GM12891 (cell line): Measurements from ENCODE around the gene CNR2.
"Not testable (repeated sequence)": the region's sequence is repeated elsewhere in the genome, so short reads cannot be mapped to it uniquely, and the experiment has no call there.

Experiments used
- DNase-seq: peaks from one replicate; pipeline ENCODE4 v3.0.0; 2011; ENCODE audit warnings: low spot score; ENCODE audit not compliant: insufficient read length
- FAIRE-seq: peaks from 2 replicates; lab custom pipeline; 2011; peaks lifted over from hg19 to GRCh38; lab: Jason Lieb, UNC
- PAX5 ChIP-seq: IDR thresholded peaks from 2 replicates; pipeline ENCODE4 v1.6.1; 2011; ENCODE audit warnings: low read length, moderate library complexity, mild to moderate bottlenecking; ENCODE audit not compliant: insufficient read depth, severe bottlenecking
- POLR2A ChIP-seq: IDR thresholded peaks from 2 replicates; pipeline ENCODE4 v1.6.1; 2011; ENCODE audit warnings: low read depth, low read length, control low read depth
- POLR2AphosphoS5 ChIP-seq: IDR thresholded peaks from 2 replicates; pipeline ENCODE4 v1.6.1; 2011; ENCODE audit warnings: low read depth, low read length, control low read depth
- POU2F2 ChIP-seq: IDR thresholded peaks from 2 replicates; pipeline ENCODE4 v1.6.1; 2011; ENCODE audit warnings: low read depth, mild to moderate bottlenecking, control low read depth, low read length, moderate library complexity
- SPI1 ChIP-seq: IDR thresholded peaks from 2 replicates; pipeline ENCODE4 v1.6.1; 2011; ENCODE audit warnings: low read depth, low read length, control low read depth
- TAF1 ChIP-seq: IDR thresholded peaks from 2 replicates; pipeline ENCODE4 v1.6.1; 2011; ENCODE audit warnings: low read depth, low read length, control low read depth

CNR2 gene

GRCh38 chr1:23867542-23867894 lies 45.6 kb downstream of the CNR2 start:
- DNase-seq (no peak), FAIRE-seq (no peak)
- no peak for TF ChIP-seq SPI1
- TF ChIP-seq POLR2A: no peak
- TF ChIP-seq TAF1: no peak
- no peak for TF ChIP-seq POU2F2
- no peak for TF ChIP-seq POLR2AphosphoS5
- TF ChIP-seq PAX5: no peak

- FAIRE-seq: peak; percentile 35
- no peak for DNase-seq
- TF ChIP-seq POLR2A: no peak
- TF ChIP-seq TAF1: no peak
- TF ChIP-seq POLR2AphosphoS5: no peak
- TF ChIP-seq PAX5: no peak
- TF ChIP-seq SPI1: peak; percentile 61
Measured at GRCh38 chr1:23865543-23865930, 47.6 kb downstream of the CNR2 start.

GRCh38 chr1:23864801-23865542 lies 48.2 kb downstream of the CNR2 start:
- TF ChIP-seq PAX5 (no peak), SPI1 (no peak), TAF1 (0 out of 2 replicates have a peak, but pooled peaks have one; percentile 29), POLR2AphosphoS5 (no peak)
- DNase-seq (no peak), FAIRE-seq (no peak)

GRCh38 chr1:23862640-23863039 lies 50.5 kb downstream of the CNR2 start:
- FAIRE-seq: peak; percentile 20
- DNase-seq: no peak
- TF ChIP-seq POLR2A: no peak
- TF ChIP-seq TAF1: no peak
- TF ChIP-seq POLR2AphosphoS5: no peak
- no peak for TF ChIP-seq POU2F2
- no peak for TF ChIP-seq SPI1
- no peak for TF ChIP-seq PAX5

GRCh38 chr1:23854568-23854967 lies 58.6 kb downstream of the CNR2 start:
- no peak for FAIRE-seq
- no peak for DNase-seq
- TF ChIP-seq TAF1 (no peak), POLR2AphosphoS5 (no peak), PAX5 (no peak), SPI1 (no peak), POLR2A (no peak), POU2F2 (no peak)

GRCh38 chr1:23853124-23853523 lies 60.0 kb downstream of the CNR2 start:
- FAIRE-seq, DNase-seq: not testable (repeated sequence)

GRCh38 chr1:23851406-23851805 lies 61.8 kb downstream of the CNR2 start:
- not testable (repeated sequence) for DNase-seq, FAIRE-seq

- DNase-seq: no peak
Measured at GRCh38 chr1:23848673-23849616, 64.2 kb downstream of the CNR2 start.

GRCh38 chr1:23847482-23848095 lies 65.6 kb downstream of the CNR2 start:
- DNase-seq, FAIRE-seq: not testable (repeated sequence)

More at GRCh38 chr1:23848673-23849616, 64.2 kb downstream of the CNR2 start:
- FAIRE-seq: no peak
- TF ChIP-seq POLR2AphosphoS5 (no peak), TAF1 (no peak), PAX5 (no peak), SPI1 (no peak), POLR2A (no peak), POU2F2 (no peak)

GRCh38 chr1:23845163-23845562 lies 68.0 kb downstream of the CNR2 start:
- no peak for TF ChIP-seq TAF1
- TF ChIP-seq SPI1: no peak
- TF ChIP-seq POU2F2: no peak
- no peak for TF ChIP-seq POLR2AphosphoS5
- no peak for TF ChIP-seq POLR2A
- TF ChIP-seq PAX5: no peak
- DNase-seq (no peak), FAIRE-seq (no peak)

- TF ChIP-seq POU2F2: no peak
- no peak for TF ChIP-seq POLR2A
- TF ChIP-seq TAF1: no peak
- FAIRE-seq (no peak), DNase-seq (no peak)
Measured at GRCh38 chr1:23843644-23844043, 69.5 kb downstream of the CNR2 start.
